Fibroblast of pulmonary artery (primary cell): ENCODE measurements around the gene MPRIP.

Experiments used
- DNase-seq: peaks from one replicate; pipeline ENCODE4 v3.0.0-alpha.2; 2010; ENCODE audit warnings: low read depth
- H3K4me3 ChIP-seq: replicated peaks from 2 replicates; pipeline ENCODE4 v1.5.1; 2011; ENCODE audit warnings: low read depth, mild to moderate bottlenecking, control low read depth, low read length, moderate library complexity
- CTCF ChIP-seq: IDR thresholded peaks from 2 replicates; pipeline ENCODE4 v1.5.1; 2011; ENCODE audit warnings: mild to moderate bottlenecking, control low read depth, low read length, inconsistent platforms; ENCODE audit errors: missing control alignments

Gene MPRIP

DNA sequence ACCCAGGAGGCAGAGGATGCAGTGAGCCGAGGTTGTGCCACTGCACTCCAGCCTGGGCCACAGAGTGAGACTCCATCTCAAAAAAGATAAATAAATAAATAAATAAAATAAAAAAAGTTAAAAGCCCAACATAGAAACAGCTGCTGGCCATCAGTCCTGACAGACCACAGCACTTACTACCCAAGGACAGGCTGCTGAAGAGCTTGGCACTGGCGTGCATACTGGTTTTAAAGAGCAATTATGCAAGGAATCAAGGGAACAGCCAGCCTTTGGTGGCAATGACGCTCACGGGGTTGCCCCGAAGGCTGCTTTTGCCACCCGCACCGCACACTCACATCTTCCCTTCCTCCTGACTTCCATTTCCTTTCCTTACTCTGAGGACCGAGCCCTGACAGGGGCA lies 159.7 kb downstream of the MPRIP start:
- no peak for TF ChIP-seq CTCF
- H3K4me3 ChIP-seq, result no peak overlapping the region
- DNase-seq, result no peak

- no peak overlapping the region for H3K4me3 ChIP-seq
- no peak for TF ChIP-seq CTCF
- DNase-seq, result no peak
Measured at GRCh38 chr17:17203173-17203730, 161.0 kb downstream of the MPRIP start.

DNA sequence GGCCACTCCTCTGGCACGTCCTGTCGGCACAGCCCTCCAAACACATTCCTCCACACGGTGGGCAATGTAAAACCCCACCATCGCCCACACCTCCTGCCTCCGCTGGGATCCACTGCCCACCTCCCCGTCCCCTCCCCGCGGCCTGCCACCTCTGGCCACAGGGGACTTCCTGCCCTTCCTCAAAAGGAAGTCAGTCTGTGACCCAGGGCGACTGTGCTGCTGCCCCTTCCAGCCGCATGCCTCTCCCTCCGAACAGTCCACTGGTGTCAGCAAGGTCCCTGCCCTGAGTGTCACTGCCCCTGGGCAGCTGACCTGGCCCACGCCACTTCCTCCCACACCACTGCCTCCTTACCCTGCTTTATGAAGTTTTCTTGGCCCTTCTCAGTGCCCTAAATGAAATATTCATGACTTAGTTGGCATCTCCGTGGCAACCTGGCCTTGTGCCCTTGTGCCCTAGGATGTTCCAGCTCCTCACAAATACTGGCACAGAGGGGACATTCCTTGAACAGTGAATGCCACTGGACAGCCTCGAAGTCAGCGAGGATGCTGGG lies 161.9 kb downstream of the MPRIP start:
- H3K4me3 ChIP-seq, result no peak overlapping the region
- DNase-seq, result no peak
- TF ChIP-seq CTCF, result no peak

DNA sequence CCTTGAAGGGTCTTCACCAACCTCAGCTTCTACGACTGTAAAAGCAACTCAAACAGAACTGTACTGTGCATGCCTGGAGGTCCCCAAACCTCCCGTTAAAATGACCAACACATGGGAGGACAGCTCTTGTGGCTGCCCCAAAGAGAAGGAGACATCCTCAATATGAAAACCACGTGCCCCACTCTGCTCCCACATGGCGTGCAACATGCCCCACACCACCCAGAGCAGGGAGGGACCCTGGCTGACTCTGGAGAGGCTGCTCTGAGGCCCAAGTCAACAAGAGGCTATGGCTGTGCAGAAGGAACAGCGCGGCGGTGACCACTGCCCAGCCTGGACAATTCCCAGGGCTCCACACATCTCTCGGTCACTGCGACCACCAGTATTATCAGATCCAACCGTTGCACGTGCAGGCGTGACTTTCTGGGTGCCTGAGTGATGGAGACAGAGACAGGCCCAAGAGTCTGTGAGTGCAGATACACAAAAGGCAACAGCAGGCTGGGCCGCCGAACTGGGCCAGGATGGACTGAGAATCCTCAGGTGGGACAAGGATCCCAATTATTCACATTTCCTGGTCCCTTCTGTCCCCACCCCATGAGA lies 162.5 kb downstream of the MPRIP start:
- H3K4me3 ChIP-seq, result peak overlapping the region; percentile 53
- no peak for TF ChIP-seq CTCF
- no peak for DNase-seq

- peak overlapping the region; percentile 53 for H3K4me3 ChIP-seq
- no peak for TF ChIP-seq CTCF
- no peak for DNase-seq
Measured at GRCh38 chr17:17205368-17206123, 163.3 kb downstream of the MPRIP start.

DNA sequence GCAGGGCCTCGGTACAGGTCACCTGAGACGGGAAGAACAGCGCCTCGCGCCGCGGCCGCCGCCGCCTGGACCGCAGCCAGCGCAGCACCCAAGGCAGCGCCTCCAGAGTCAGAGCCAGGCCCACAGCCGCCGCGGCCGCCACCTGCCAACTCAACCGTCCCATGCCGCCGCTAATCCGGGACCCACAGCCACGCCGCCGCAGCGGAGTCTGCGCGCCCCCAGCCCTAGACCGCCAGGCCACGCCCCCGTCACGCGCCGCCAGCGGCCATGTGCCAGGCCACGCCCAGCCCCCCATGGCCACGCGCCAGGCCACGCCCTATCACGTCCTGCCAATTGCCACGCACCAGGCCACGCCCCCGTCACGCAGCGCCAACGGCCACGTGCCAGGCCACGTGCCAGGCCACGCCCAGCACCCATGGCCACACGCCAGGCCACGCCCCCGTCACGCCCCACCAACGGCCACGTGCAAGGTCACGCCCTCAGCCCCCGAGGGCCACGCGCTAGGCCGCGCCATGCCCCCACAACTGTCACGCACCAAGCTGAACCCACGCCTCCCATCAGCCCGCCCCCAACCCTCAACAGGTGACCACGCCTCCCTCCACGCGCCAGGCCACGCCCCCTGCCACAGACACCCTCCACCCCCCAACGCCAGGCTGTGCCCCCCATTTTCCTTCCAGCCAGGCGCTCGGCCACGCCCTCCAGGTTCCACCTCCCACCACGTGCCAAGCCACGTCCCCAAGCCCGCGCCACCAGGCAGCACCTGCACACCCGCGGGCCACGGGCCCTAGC lies 164.1 kb downstream of the MPRIP start, which contains the start of gene PLD6:
TSS of gene PLD6 (minus strand) at position 210 of the 789 bp plus-strand sequence. CDS start at position 163, 47 bp downstream.
- H3K4me3 ChIP-seq, result peak within 1 kb of the TSS; percentile 53
- TF ChIP-seq CTCF, result no peak
- DNase-seq, result peak; percentile 65
